Activated CD4-positive, alpha-beta T cell treated with anti-CD3 and anti-CD28 coated beads for 48 hours (primary cell): ENCODE results near the gene ESRRB.

Experiments used
- DNase-seq: peaks from one replicate; pipeline ENCODE4 v3.0.0-alpha.2; 2020

Gene ESRRB

DNA sequence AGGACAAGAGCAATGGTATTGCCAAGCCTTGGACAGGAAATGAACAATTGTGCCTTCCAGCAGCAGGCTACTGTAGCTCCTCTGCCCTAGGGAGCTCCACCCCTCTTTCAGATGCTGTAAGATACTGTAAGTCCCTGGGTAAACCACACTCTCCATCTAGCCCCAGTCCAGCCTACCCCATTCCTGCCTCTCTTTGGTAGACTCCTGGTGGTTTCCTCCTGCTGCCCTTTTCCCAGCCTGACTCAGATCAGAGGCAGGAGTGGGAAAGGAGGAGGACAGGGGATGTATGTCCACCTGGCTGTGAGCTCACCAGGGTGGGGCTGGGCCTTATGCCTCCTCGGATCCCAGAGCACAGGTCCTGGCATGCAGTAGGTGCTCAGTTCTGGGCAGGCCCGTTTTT is 174.6 kb downstream of the ESRRB start:
- DNase-seq: no peak

- no peak for DNase-seq
Observed at GRCh38 chr14:76551116-76551515, 175.2 kb downstream of the ESRRB start.
